Activated CD4-positive, CD25-positive, alpha-beta regulatory T cell treated with anti-CD3 and anti-CD28 coated beads, Interleukin-2, amount 50 U/mL, for 24 hours (primary cell): ENCODE data around the gene BMPR1A.

Source experiments
- ATAC-seq, 2 donors: fragments of 150-1000 bp; cut with Tn5 transposase; one replicate each; pipeline ENCODE4 v1.10.0; 2021; ENCODE audit warnings: mild to moderate bottlenecking in 1 of 2, moderate library complexity in 1 of 2

BMPR1A gene

DNA sequence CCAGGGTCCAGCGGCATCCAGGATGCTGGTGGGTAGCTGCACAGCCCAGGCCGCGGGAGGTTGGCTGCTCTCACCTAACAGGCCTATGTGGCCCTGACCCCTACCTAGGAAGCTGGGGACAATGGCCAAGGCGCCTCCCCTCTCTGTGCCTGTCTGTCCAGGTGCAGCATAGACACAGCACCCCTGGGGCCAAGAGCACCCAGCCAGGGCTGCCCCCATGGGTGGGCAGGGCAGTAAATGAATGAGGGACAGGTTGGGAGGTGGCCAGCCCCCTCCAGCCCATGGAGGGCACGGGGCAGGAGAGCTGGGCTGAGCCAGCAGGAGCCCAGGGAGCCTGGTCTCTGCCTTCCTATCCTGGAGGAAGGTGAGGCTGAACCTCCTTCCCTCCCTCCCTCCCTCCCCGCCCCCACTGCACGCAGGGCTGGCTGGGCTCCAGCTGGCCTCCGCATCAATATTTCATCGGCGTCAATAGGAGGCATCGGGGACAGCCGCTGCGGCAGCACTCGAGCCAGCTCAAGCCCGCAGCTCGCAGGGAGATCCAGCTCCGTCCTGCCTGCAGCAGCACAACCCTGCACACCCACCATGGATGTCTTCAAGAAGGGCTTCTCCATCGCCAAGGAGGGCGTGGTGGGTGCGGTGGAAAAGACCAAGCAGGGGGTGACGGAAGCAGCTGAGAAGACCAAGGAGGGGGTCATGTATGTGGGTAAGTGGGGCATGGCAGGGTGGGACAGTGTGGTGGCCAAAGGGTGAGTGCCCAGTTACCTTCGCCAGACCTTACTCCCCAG, 201.9 kb downstream of the BMPR1A start, which contains the start of gene SNCG:
TSS of gene SNCG (plus strand) at position 484 of the 785 bp plus-strand sequence. CDS start at position 583, 99 bp downstream.
- ATAC-seq: no peak

DNA sequence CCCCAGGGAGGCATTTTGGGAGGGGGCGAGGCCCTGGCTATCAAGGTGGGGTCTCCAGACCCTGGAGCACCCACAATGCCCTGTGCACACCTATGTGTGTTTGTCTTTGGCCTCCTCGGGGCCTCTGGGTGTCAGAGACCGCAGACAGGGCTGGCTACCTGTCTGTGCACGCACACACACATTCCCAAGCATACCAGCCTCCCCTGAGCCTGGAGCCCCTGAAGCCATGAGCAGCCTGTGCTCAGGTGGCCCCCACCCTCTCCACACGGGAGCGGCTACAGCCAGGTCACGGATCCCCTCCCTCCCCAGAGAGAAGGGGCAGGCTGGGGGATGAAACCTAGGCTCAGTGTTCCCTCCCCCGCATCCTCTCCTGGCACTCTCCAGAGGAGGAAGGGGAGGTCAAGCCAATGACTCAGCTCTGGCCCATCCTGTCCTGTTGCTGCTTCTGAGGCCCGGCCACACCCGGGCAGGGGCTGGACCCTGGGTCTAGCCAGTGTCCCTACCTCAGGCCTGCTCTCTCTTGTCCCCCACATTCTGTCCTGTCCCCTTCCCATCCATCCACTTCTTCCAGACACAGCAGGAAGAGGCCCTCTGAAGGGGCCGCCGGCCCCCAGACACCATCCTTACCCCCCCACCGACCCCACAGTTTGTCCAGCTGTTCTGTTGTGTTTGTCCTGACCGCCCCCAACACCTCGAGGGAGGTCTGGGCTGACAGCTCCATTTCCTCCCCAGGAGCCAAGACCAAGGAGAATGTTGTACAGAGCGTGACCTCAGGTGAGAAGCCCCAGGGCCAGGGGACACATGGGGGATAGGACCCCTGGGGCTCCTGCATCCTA, 202.7 kb downstream of the BMPR1A start:
- no peak for ATAC-seq

DNA sequence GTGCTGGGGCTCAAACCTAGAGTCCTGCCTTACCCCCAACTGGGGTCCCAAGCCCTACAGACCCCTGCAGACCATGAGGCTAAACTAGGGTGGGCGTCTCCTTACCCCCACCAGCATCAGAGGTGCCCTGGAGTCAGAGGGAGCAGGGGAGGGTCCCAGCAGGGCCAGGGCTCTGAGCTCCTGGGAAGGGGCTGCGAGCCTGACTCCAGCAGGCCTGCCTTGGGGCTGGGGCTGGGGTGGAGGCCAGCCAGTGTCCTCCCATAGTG, 203.3 kb downstream of the BMPR1A start:
- ATAC-seq: no peak

GRCh38 chr10:86960003-86960862, 203.8 kb downstream of the BMPR1A start:
- peak; percentile 57 to 61 for ATAC-seq

DNA sequence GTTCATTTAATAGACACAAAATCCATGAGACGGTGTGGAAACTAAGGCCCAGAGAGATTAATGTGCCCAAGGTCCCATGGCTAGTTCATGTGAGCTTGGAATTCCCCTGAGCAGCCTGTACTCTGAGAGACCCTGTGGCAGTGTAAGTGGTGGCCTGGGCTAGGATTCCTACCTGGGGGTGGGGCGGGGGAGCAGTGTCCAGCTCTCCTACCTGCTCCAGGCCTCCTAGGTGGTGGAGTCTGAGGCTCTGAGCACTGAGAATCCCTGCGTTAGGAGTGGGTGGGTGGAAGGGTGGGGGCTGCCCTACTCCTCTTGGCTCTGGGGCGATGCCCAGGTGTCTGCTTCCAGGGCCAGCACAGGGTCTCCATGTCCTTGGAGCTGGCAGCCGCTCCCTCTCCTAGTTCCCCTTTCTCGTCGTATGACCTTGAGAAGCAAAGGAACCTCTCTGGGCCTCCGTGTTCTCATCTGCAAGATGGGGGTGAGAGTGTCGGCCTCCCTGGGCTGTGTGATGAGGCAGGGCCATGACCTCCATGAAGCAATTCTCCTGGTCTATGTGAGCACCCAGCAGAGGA, 204.5 kb downstream of the BMPR1A start:
- no peak for ATAC-seq

DNA sequence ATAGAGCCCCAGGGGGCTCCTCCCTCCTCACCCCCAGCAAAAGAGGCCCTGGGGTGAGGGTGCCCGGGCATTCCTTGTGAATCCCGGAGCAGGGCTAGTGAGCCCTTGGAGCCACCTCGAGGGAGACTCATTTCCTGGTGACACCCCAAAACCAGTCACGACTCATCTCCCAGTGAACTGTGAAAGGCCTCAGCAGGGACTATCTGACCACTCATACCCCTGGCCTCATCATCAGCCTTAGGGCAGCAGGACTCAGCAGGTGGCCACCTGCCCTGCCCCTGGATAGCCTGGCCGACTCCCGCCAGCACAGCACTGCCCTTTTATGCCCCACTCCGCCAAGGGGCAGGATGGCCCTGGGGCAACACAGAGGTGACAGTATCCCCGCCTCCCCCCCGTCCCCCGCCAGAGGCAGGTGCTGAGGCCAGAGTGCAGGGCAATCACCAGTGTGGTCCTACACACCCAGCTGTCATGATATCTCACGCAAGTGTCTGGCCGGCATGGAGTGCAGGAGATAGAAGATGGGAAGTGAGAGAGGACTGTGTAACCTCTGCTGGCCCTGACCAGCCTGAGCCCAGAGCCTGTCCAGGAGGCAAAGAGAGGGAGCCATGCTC, 205.2 kb downstream of the BMPR1A start:
- no peak for ATAC-seq

DNA sequence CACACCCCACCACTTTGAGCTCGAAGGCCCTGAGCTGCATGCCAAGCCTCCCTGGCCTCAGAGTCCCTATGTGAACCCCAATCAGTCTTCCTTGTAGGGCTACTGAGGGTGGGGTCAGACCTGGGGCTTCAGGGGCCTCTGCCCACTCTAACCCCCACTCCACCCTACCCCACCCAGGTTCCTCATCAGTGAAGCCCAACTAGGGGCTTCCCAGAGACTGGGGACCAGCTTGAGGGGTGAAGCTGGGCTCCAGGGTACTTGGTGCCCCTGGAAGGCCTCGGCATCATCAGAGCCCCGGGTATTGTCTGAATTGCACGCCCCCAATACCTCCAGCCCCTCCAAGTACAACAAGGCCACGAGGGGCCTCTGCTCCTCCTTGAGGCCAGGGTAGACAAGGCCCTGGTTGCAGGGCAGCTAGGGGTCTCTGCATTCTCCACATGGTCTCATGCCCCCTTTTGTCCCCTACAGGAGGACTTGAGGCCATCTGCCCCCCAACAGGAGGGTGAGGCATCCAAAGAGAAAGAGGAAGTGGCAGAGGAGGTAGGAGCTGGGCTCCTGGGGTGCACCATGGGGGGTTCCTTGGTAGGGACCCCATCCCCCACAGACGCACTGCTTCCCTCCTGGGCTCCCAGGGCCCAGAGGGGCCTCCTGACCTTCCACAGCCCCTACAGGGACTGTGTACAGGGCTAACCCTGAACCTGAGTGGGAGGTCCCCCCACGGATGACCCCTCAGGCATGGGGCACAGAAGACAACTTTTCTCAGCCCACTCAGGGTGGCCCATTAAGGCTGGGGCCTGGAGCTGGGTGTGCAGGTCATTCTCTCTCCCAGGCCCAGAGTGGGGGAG, 205.9 kb downstream of the BMPR1A start:
- ATAC-seq: no peak

- no peak for ATAC-seq
These were observed 206.5 kb downstream of the BMPR1A start for GRCh38 chr10:86962981-86963310.

DNA sequence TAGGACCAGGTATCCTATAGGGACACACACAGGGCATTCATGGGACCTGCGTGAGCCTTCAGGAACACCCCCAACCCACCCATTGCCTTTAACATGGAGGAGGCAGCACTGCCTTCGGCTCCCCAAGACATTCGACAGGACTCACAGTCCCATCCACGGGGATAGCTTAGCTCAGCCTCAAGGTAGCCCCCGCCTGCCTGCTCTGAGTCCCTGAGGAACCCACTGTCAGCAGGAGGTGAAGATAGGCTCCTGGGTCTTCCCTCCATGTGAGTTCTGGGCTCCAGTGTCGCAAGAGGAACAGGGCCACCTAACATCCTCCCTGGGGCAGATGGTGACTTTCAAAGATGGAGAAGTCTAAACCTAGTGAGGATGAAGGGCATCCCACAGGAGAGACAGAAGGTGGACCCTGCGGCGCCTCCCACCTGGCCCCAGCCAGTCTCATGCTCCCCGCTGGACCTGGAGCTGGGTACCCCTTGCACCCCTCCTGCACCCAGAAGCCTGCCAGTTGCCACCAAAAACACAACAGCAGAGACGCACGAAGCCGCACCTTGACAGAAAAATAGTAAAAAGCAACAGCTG, 207.0 kb downstream of the BMPR1A start:
- ATAC-seq: no peak

GRCh38 chr10:86964061-86964846, 207.8 kb downstream of the BMPR1A start:
- ATAC-seq: no peak

GRCh38 chr10:86964847-86965190, 208.4 kb downstream of the BMPR1A start:
- ATAC-seq: no peak

GRCh38 chr10:86965986-86966654, 209.7 kb downstream of the BMPR1A start:
- peak; percentile 33 to 42 for ATAC-seq

GRCh38 chr10:86967481-86967941, 211.1 kb downstream of the BMPR1A start:
- ATAC-seq: no peak

GRCh38 chr10:86968271-86968993, 212.0 kb downstream of the BMPR1A start, which contains the start of gene ADIRF:
Gene ADIRF, plus strand, starts transcription at chr10:86968482. Its CDS starts 63 bp downstream, at chr10:86968545.
- no peak for ATAC-seq

GRCh38 chr10:86968994-86969355, 212.6 kb downstream of the BMPR1A start:
- no peak for ATAC-seq

- no peak for ATAC-seq
These were observed 213.1 kb downstream of the BMPR1A start for GRCh38 chr10:86969421-86970041.

DNA sequence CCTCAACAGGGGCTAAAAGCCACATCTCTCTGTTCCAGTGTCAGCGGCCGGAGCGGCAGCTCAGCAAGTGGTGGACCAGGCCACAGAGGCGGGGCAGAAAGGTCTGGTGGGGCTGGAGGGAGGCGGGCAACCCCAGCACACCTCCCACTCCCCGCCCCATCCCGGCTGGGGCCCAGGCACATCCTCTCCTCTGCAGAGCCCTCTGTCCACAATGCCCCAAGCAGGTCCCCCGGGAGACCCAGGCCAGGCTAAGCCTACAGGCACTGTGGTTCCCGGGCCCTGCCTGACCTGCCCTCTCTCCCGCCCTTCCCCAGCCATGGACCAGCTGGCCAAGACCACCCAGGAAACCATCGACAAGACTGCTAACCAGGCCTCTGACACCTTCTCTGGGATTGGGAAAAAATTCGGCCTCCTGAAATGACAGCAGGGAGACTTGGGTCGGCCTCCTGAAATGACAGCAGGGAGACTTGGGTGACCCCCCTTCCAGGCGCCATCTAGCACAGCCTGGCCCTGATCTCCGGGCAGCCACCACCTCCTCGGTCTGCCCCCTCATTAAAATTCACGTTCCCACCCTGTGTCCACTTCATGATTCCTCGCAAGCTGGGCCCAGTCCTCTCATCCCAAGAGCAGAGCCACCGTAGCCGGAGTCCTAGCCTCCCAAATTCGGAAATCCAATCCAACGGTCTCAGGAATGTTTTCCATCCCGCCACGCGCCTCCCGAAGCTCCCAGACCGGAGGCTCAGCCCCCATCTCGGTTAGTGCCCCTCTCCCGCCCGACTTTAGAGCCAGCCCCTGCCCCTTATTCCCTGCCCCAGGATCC, 214.0 kb downstream of the BMPR1A start:
- no peak for ATAC-seq

- ATAC-seq: no peak
These were observed 214.5 kb downstream of the BMPR1A start for GRCh38 chr10:86970982-86971231.
